ENCODE data around the gene NCOA3.

DNA sequence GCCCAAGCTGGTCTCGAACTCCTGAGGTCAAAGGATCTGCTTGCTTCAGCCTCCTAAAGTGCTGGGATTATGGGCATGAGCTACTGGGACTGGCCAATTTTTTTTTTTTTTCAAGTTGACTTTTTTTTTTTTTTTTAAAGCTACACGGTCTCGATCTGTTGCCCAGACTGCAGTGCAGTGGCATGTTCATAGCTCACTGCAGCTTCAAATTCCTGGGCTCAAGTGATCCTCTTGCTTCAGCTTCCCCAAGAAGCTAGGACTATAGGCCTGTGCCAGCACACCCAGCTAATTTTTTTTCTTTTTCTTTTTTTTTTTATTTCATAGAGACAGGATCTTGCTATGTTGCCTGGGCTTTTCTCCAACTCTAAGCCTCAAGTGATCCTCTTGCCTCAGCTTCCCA is 59.5 kb downstream of the NCOA3 start:
- TF ChIP-seq POLR2A (IDR thresholded peaks at IDR 0.05) (no peak), POLR2AphosphoS5 (IDR thresholded peaks at IDR 0.05) (no peak), EP300 (IDR thresholded peaks at IDR 0.05) (no peak)
- TF ChIP-seq, protein P1, sequence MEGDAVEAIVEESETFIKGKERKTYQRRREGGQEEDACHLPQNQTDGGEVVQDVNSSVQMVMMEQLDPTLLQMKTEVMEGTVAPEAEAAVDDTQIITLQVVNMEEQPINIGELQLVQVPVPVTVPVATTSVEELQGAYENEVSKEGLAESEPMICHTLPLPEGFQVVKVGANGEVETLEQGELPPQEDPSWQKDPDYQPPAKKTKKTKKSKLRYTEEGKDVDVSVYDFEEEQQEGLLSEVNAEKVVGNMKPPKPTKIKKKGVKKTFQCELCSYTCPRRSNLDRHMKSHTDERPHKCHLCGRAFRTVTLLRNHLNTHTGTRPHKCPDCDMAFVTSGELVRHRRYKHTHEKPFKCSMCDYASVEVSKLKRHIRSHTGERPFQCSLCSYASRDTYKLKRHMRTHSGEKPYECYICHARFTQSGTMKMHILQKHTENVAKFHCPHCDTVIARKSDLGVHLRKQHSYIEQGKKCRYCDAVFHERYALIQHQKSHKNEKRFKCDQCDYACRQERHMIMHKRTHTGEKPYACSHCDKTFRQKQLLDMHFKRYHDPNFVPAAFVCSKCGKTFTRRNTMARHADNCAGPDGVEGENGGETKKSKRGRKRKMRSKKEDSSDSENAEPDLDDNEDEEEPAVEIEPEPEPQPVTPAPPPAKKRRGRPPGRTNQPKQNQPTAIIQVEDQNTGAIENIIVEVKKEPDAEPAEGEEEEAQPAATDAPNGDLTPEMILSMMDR (IDR thresholded peaks at IDR 0.05): no peak
